ENCODE measurements around the gene PLEKHA8. TPM values are rescaled to one million over a fixed set of nuclear protein-coding genes. Genes with fewer than 3 reads are reported as not detected.

Gene PLEKHA8
- total and polyA plus RNA-seq, 2 experiments from 2014 or later, result 4.7 to 10.3 TPM

GRCh38 chr7:30119890-30120577, 91.8 kb downstream of the PLEKHA8 start:
- no peaks in the 10 kb centered on the region for H3K36me3 ChIP-seq (ENCODE audit: low read depth)
- no peaks in the 10 kb centered on the region for H3K27me3 ChIP-seq (replicated peaks; ENCODE audit: insufficient read depth)
- no peaks in the 10 kb centered on the region for H3K79me2 ChIP-seq (ENCODE audit: insufficient read depth)
- peaks cover 18% of the 10 kb centered on the region for H3K4me1 ChIP-seq (ENCODE audit: insufficient read depth)
- H3K4me3 ChIP-seq, result no peak overlapping the region
- H3K9ac ChIP-seq, result no peak overlapping the region
- peaks cover 23% of the 10 kb centered on the region for H3F3A ChIP-seq (ENCODE audit: insufficient read depth)
- H3K4me2 ChIP-seq (ENCODE audit: unreplicated experiment), result no peak overlapping the region
- no peak for TF ChIP-seq EZH2 (IDR thresholded peaks at IDR 0.05; ENCODE audit: insufficient read depth, poor library complexity, severe bottlenecking)
- TF ChIP-seq EZH2phosphoT487 (IDR thresholded peaks at IDR 0.05; ENCODE audit: insufficient read depth, low read depth), result no peak
- no peak for DNase-seq
- no peaks in the 10 kb centered on the region for H3K9me2 ChIP-seq (ENCODE audit: insufficient read depth)
- 91 to 95% methylated on average over 4 of the region's 4 CpGs for WGBS, 2 experiments (ENCODE audit: low coverage in 1 of 2, low lambda C conversion rate in 2 of 2, missing lambda C conversion rate in 2 of 2)
- in situ Hi-C loops (cut with MboI), result no loop called here
- no peaks in the 10 kb centered on the region for H3K9me3 ChIP-seq (ENCODE audit: low read depth)
- no peak overlapping the region for H2AFZ ChIP-seq
- no peaks in the 10 kb centered on the region for H4K20me1 ChIP-seq (ENCODE audit: insufficient read depth)
- H3K27ac ChIP-seq, result no peak overlapping the region

GRCh38 chr7:30133736-30134610, 105.8 kb downstream of the PLEKHA8 start:
- Histone ChIP-seq H3F3A (ENCODE audit: insufficient read depth) (peaks cover 9% of the 10 kb centered on the region), H3K9me3 (ENCODE audit: low read depth) (no peaks in the 10 kb centered on the region), H3K36me3 (ENCODE audit: low read depth) (no peaks in the 10 kb centered on the region), H3K4me2 (ENCODE audit: unreplicated experiment) (peak overlapping the region; percentile 98), H3K4me1 (ENCODE audit: insufficient read depth) (no peaks in the 10 kb centered on the region; the same call in 1 of the 2 replicates), H3K27me3 (replicated peaks; ENCODE audit: insufficient read depth) (no peaks in the 10 kb centered on the region), H4K20me1 (ENCODE audit: insufficient read depth) (no peaks in the 10 kb centered on the region), H3K79me2 (ENCODE audit: insufficient read depth) (peaks cover 31% of the 10 kb centered on the region), H2AFZ (peak overlapping the region; percentile 80), H3K4me3 (peak overlapping the region; percentile 91), H3K9ac (peak overlapping the region; percentile 96), H3K9me2 (ENCODE audit: insufficient read depth) (no peaks in the 10 kb centered on the region), H3K27ac (peak overlapping the region; percentile 82)
- WGBS, 2 experiments (ENCODE audit: low coverage in 1 of 2, low lambda C conversion rate in 2 of 2, missing lambda C conversion rate in 2 of 2), result 49 to 52% methylated on average over 13 of the region's 13 CpGs
- TF ChIP-seq EZH2 (IDR thresholded peaks at IDR 0.05; ENCODE audit: insufficient read depth, poor library complexity, severe bottlenecking), result no peak
- no peak for TF ChIP-seq EZH2phosphoT487 (IDR thresholded peaks at IDR 0.05; ENCODE audit: insufficient read depth, low read depth)
- in situ Hi-C loops (cut with MboI), result no loop called here
- DNase-seq, result no peak

DNA sequence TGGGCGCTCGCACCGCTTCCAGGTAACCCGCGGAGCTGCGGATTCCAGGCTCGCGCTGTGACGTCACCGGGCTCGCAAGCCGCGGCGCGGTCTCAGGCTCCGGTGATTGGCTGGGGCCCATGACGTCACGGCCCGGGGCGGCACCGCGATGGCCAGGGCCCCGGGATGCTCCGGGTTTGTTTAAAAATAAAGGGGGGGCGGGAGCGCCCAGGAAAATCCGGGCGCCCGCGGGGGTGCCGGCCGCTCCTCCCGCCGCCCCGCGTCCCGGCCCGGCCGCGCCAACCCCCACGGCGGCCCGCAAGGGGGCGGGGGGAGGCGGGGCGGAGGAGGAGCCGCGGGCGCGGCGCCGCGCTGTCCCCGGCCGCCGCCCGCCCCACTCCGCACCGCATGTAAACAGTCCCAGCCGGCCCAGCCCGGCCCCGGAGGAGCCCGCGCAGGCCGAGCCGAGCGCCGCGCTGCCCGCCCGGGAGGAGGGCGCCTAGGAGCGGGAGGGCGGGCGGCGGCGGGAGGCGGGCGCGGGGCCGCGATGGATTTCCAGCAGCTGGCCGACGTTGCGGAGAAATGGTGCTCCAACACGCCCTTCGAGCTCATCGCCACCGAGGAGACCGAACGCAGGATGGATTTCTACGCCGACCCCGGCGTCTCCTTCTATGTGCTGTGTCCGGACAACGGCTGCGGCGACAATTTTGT, 106.5 kb downstream of the PLEKHA8 start, which contains the start of gene MTURN:
Gene MTURN, plus strand, starts transcription at position 376 of the 690 bp plus-strand sequence. Its CDS starts 151 bp downstream, at position 527.
- Histone ChIP-seq H3K4me1 (ENCODE audit: insufficient read depth) (no peaks in the 10 kb centered on the region; the same call in 1 of the 2 replicates), H4K20me1 (ENCODE audit: insufficient read depth) (no peaks in the 10 kb centered on the region), H3K36me3 (ENCODE audit: low read depth) (no peaks in the 10 kb centered on the region), H3K4me3 (peak within 1 kb of the TSS; percentile 91), H3K27ac (peak within 1 kb of the TSS; percentile 82), H3K9ac (peak within 1 kb of the TSS; percentile 96), H3K9me2 (ENCODE audit: insufficient read depth) (no peaks in the 10 kb centered on the region), H3K79me2 (ENCODE audit: insufficient read depth) (peaks cover 39% of the 10 kb centered on the region), H2AFZ (peak within 1 kb of the TSS; percentile 81), H3F3A (ENCODE audit: insufficient read depth) (peaks cover 9% of the 10 kb centered on the region), H3K27me3 (replicated peaks; ENCODE audit: insufficient read depth) (no peaks in the 10 kb centered on the region), H3K9me3 (ENCODE audit: low read depth) (no peaks in the 10 kb centered on the region), H3K4me2 (ENCODE audit: unreplicated experiment) (peak within 1 kb of the TSS; percentile 98)
- 1 to 2% methylated on average over 51 to 59 of the region's 99 CpGs for WGBS, 2 experiments (ENCODE audit: low coverage in 1 of 2, low lambda C conversion rate in 2 of 2, missing lambda C conversion rate in 2 of 2)
- peak; percentile 97 for DNase-seq
- TF ChIP-seq EZH2 (IDR thresholded peaks at IDR 0.05; ENCODE audit: insufficient read depth, poor library complexity, severe bottlenecking), result no peak
- no peak for TF ChIP-seq EZH2phosphoT487 (IDR thresholded peaks at IDR 0.05; ENCODE audit: insufficient read depth, low read depth)
- in situ Hi-C loops (cut with MboI), result no loop called here
